ENCODE measurements around the gene PRLR.
"Not testable (repeated sequence)": the region's sequence is repeated elsewhere in the genome, so short reads cannot be mapped to it uniquely, and the experiment has no call there.

Gene PRLR

DNA sequence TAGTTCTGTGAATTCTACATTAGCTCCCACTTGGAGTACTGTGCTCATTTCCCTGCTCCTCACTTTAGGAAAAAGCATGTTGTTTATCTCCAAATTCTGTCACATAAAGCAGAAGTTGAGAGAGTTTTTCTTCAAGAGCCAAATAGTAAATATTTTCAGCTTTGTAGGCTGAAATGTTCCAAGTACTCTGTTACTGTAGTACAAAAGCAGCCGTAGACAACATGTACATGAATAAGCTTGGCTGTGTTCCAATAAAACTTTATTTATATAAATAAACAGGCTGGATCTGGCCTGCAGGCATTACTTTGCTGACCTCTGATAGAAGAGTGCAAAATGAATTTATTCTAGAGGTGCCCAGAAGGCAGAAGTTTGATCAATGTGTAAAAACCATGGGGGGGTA, 109.6 kb downstream of the PRLR start:
- no peak for DNase-seq

DNA sequence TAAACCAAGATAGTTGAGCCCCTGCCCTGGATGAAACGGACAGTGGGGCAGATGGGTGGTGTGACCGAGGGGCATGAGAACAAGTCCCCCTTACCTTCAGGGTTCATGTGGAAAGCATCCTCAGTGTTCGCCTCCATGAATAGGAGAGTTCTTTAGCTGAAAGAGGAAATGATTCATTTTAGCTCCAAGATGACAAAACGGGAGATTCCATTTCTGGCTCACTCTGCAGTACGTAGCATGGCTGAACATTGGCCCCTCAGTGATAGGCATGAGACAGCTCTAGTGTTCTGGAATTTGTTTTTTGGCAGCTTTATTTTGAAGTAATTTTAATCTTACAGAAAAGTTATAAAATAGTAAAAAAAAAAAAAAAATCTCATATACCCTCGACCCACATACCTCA, 112.3 kb downstream of the PRLR start:
- no peak for DNase-seq

DNA sequence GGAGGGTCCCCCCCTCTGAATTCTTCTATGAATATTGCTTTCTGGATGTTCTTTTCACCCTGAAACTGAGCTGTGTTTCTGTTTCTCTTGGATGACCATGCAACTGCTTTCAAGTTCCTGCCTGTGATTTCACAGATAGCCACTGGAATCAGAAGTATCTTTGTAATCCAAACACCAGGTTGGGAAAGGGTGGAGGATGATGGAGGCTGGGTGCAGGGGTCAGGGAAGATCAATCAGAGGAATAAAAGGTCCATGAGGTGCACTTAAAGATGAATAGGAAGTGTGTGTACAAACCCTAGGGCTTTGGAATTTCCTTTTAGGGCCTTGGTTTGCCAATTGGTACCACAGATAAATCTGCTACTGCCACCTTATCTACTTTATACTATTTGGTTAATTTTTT, 114.4 kb downstream of the PRLR start:
- no peak for DNase-seq

DNA sequence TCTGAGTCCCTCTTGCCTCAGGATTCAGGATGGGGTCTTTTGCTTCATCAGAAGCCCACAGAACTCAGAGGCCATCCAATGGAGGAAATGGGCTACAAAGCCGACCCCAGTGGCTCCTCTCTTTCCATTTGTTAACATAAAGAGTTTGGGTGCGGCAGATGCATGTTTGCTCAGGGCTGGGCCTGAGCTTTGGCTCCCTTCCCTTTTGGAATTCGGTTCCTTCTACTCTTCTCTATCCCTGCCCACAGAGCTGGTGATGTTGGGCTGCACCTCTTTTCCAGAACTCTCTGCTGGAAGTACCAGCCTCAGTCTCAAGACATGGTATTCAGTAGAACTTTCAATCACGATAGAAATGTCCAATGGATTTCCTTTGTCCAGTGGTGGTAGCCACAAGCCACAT, 115.6 kb downstream of the PRLR start:
- DNase-seq = no peak

DNA sequence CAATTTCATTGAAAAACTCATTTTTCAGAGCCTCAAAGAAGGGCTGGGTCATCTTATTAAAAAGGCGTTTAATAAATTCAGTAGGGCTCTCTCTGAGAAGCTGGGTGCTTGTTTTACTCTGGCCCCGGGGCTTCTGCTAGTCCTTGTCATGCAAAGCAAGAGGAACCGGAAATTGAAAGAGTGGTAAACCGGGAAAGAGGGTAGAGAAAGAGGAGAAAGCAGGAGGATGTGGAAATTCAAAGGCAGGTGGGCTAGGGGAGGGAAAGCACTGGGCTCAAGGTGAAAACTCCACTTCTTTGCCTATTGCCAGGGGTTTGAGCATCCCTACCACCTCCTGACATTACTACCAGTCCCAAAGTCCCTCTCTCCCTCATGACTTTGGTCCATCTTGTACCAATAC, 118.0 kb downstream of the PRLR start:
- DNase-seq = no peak

DNA sequence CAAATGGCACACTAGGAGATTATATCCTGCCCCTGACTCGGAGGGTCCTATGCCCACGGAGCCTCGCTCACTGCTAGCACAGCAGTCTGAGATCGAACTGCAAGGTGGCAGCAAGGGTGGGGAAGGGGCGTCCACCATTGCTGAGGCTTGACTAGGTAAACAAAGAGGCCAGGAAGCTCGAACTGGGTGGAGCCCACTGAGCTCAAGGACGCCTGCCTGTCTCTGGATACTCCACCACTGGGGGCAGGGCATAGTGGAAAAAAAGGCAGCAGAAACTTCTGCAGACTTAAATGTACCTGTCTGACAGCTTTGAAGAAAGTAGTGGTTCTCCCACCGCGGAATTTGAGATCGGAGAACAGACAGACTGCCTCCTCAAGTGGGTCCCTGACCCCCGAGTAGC, 125.7 kb downstream of the PRLR start:
- DNase-seq = not testable (repeated sequence)

DNA sequence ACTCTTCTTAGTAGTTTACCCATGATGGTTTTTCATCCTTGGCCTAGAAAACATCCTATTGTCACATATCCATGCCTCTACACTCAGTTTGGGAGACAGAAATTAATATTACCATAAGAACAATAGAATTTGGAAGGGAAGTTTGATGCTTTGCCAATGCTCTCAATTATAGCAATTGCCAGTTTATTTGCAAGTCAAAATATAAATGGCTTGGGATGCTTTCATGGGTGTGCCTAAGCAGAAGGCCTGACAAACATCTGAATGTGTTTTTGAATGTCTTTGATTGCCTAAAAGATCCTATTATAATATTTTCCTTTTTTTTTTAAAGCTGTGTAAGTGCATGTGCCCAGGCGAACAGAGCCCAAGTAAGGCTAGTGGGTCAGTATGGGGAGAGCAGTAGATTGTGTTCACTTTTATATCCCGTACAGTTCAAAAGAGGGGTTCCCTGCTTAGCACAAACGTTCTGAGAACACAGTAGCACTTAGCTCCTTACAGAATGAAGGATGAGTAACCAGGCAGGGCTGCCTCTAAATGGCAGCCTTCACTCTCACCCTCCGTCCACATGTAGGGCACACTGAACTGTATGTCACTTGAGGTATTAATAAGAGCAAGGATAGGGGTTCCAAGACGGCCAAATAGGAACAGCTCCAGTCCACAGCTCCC, 126.5 kb downstream of the PRLR start:
- no peak for DNase-seq

DNA sequence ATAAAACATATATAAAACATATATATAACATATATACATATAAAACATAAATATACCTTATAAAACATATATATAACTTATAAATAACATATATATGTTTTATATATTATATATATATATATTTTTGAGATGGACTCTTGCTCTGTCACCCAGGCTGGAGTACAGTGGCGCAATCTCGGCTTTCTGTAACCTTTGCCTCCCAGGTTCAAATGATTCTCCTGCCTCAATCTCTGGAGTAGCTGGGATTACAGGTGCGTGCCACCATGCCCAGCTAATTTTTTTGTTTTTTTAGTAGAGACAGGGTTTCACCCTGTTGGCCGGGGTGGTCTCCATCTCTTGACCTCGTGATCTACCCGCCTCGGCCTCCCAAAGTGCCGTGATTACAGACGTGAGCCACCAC, 128.6 kb downstream of the PRLR start:
- not testable (repeated sequence) for DNase-seq

DNA sequence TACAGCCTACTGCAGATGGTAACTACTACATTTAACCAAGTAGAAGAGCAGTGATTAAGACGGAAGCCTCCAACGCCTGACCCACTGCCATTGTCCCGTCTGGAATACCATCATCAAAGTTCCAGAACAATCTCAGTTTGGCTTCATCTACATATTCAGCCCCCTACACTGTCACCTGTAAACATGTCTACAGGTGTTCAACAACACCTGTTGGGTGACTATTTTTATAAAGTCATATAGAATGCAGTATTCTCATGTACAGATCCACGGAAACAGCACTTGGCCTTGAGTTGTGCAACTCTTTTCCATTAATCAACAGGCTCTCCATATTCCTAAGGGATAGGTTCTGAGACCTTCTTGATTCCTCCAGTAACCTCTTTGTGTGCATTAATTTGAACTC, 129.3 kb downstream of the PRLR start:
- no peak for DNase-seq

DNA sequence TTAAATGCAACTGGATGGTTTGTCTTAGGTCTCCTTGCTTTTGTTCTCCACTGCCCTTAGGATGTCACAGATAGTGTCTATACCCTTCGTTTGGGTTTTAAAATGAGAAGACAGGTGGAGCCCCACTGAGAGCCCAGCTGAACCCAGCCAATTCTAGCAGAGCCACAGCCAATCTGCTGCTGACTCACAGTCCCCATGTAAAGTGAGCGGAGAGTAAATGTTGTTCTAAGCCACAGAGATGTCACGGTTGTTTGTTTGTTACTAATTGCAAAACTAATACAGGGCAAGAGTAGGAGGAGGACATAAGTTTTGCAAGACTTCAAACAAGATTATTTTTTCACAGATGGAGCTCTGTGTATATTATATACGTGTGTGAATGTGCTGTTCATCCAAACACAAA, 132.1 kb downstream of the PRLR start:
- no peak for DNase-seq

DNA sequence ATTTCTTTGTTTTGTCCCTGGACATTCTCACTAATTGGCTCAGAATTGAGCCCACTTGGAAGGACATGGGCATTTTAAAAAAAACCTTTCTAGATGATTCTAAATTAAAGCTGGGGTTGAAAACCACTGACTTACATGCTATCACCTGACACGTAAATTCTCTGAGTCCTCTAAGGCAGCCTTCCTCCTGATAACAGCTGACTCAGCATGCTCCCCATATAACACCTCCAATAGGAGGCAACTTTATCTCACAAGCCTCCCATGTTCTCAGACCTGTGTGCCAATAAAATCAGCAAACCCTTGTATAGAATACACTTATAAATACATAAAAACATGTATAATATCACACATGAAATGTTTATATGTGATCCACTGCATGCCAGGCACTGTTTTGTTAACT, 133.4 kb downstream of the PRLR start:
- no peak for DNase-seq

DNA sequence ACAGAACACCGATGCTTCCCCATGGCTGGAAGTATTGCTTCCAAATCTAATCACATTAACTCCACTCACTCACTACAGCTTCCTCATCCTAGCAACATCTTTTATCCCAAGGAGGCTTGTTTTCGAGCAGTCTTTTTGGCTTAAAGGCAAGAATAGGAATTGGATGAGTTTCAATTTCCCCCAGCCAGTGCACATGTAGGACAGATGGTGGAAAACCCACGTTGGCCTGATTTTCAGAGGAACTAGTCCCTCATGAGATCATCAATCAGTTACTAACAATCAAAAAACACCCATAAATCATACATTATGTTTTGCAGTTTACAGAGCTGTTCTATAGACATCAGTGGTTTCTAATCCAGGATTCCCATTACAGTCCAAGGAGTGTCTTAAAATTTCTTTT, 134.1 kb downstream of the PRLR start:
- no peak for DNase-seq

DNA sequence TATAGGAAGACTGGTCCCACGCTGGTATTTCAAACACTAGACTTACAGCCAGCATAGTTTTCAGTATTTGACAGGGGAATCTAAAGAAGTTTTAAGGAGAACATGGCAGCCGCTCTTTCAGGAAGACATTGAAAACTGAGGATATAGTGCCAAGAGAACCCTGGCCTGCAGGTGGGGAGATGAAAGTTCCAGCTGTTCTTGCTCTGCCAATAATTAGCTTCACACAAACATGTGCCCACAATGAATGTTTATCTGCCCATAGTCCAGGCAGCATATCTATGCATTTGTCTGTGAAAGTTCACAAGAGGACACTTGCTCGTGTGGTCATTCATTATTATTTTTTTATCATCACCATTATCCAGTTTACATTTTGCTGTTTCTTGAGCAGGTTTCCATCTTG, 134.9 kb downstream of the PRLR start:
- no peak for DNase-seq

DNA sequence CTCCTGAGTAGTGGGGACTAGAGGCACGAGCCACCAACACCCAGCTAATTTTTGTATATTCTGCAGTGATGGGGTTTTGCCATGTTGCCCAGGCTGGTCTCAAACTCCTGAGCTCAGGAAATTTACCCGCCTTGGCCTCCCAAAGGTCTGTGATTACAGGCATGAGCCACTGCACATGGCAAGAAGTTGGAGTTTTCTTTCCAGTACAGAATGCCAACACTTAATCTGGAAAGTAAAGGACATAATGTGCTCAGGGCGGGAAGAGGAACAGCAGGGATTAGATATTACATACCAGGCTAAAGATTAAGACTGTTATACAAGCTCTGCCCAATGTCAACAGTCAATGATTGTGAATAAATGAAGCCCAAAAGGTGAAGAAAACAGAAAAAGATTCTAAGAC, 135.3 kb downstream of the PRLR start:
- no peak for DNase-seq

DNA sequence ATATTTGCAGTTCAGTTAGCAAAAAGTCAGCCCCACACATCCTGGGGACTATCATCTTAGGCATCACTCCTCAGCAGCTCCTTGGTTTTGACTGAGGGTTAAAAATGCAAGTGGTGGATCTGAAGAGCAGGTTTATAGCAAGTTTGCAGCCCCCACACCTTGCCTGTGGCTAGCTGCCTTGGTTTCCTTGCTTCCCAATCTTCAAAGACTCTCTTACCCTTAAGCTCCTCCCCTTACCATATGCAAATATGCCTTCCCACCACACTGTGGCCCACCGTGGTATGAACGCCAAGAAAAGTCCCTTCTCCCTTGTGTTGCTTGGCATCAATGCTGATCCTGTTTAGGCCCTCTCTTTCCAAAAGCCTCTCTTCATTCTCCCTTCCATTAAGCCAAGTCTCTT, 137.6 kb downstream of the PRLR start:
- no peak for DNase-seq

DNA sequence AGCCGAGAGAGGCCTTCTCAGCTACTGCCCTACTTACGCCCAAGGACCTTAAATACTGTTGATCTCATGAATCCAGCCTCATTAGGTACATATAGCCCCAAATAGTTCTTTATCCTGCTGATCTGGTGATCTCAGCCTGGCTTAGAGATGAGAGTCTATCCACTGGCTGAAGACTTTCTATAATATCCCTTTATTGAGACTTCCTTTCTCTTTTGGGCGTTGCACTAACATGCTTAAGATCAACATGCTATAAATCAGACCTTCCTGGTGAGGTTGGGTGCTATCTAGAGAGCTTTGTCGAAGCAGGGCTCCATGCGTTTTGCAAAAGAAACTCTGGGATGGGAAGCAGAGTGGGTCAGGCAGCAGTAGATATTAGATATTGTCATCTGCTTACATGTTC, 138.6 kb downstream of the PRLR start:
- no peak for DNase-seq

DNA sequence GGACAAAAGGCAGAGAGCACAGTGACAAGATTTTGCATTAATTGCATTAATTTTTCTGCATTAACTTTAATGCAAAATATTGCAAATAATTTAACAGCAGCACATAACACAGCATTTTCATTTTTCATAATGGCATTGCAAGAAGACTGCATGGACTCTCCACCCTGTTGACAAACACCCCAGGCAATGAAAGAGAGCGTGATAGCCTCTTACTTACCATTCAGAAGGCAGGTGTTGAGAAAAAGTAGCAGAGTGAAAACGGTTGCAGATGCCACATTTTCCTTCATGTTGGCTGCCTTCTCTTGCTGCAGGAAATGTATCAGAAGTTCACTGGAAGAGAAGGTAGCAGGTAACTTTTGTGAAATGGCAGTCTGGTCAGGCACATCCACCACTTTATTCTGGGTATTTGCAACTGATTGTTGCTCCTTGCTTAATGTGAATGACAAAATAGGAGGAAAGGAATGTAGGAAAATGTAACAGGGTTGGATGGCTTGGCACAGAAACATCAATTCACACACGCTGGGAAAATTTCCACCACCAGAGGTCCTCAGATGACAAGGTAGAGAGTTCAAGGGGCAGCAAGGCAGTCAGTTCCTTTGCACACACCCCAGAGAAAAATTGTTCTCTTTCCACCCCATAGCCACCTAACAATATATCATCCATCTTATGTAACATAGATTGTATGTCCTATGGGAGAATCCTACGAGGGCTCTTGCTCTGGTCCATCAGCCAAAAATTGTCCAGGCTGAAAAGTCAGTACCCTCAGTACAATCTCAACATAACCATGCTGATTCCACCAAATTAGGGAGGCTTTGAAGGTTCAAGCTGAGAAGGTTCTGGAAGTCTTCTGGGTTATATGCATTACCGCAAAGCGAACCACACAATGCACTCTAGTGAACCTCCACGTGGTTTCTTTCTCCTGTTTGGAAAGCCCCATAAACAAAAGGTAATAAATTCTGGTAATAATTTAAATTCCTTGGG, 140.7 kb downstream of the PRLR start:
- DNase-seq = no peak

DNA sequence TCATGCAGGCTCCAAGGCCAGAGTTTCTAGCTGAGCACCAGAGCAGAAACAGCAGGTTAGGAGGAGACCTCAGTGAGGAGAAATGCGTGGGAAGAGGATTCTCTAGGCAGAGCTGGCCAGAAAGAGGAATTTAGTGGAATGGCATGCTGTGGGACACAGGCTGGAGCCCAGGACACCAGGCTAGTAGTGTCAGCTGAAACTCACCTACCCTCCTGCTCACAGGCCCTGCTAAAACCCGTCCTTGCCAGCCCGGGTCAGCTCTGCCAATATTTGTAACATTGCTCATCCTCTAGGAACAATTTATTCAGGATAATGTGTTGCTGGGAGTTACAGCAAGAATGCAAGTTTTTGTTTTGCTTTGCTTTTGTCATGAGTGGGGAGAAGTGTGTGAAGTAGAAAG, 142.3 kb downstream of the PRLR start:
- DNase-seq = no peak

DNA sequence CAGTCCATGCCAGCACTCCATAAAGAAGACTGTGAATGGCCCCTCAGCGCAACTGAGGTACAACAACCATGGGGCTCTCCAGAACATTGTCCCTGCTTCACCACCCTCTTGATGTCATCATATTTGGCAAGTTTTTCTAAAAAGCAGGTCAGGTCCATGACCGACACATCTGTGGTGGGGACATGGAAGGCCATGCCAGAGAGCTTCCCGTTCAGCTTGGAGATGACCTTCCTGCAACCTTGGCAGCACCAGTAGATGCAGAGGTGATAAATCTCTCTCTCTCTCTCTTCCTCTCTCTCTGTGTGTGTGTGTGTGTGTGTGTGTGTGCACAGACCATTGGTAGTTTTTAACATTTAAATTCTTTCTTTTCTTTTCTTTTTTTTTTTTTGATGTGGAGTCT, 147.1 kb downstream of the PRLR start:
- no peak for DNase-seq

DNA sequence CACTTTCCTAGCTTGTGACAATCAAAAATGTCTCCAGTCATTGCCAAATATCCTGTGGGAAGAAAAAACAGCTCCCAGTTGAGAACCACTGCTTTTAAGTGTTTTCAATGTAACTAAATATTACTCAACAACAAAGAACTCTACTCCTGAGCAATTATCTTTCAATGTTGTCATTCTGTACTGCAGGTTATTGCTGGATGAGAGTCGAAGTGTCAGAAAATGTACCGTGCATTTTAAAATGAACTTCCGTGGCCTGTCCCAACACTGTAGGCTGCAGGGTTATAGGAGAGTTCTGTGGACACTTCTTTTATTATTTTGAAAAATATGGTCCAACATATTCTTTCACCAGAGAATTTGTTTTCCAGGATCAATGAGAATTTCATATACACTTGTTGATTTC, 147.8 kb downstream of the PRLR start:
- DNase-seq = no peak

DNA sequence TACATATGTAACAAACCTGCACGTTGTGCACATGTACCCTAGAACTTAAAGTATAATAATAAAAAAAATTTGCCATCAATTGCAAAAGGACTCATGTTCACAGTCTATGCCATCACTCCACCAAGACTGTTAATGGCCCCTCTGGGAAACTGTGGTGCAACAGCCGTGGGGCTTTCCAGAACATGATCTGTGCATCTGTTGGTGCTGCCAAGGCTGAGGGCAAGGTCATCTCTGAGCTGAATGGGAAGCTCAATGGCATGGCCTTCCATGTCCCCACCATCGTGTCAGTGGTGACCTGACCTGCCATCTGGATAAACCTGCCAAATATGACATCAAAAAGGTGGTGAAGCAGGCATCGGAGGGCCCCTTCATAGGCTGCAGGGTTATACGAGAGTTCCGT, 149.2 kb downstream of the PRLR start:
- no peak for DNase-seq

DNA sequence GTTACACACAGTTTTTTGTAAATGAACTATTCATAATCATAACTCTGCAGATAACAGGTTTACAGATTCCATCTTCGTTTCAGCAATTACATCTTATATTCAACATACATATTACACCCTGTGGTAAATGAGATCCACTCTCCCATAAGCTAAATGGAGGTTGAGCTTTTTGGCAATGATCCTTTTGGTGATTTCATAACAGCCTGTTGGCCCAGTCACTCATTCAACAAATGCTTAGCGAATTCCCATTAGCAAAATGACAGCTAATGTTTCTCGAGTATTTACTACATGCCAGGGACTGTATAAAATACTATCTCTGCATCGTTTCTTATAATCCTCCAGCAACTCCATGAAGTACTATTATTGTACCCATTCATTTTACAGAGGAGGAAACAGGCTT, 157.1 kb downstream of the PRLR start:
- DNase-seq = no peak

DNA sequence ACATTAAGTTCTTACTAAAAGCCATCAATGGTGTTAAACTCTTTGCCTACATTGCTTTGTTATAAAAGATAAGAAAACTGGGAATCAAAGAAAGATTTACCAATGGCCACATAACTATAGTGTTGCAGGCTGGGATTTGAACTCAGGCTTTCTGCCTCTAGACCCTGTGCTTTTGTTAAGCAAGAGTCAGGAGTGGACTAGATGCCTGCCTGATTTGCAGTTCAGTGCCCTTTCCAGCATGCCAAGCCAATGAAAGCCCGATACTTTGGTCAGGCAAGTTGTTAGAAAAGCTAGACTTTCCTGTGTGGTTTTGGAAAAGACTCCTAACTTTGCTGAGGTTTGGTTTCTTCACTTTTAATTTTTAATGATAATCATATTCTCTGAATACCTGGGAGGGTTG, 161.1 kb downstream of the PRLR start:
- DNase-seq = no peak

DNA sequence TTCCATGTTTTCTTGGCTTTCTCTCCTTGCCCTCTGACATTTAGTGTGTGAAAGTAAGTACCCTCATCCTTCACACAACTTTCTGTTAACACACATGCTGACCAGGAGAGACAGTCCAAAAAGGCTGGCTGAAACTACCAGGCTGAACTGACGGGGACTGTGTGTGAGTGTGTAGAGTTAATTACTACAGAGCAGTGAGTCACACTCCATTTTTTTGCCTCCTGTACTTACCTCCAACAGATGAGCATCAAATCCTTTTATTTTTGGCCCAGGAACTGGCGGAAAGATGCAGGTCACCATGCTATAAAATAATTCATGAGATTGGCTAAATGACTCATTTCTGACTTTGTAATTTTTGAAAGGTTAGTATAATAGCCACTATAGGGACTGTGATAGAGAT, 162.3 kb downstream of the PRLR start:
- no peak for DNase-seq

Measured in DMS79 treated with DMSO at 0.1 percent for 48 hours (cell line).